Activated CD8-positive, alpha-beta memory T cell treated with anti-CD3 and anti-CD28 coated beads, Interleukin-2, amount 10 ng/mL, durations not matched to agents 7 days and 5 days (primary cell): ENCODE results near the gene MTCL1. TPM values are rescaled to one million over a fixed set of nuclear protein-coding genes. Genes with fewer than 3 reads are reported as not detected.
A peak's percentile ranks its signal among the peaks of the same experiment; 100 is the strongest.

Experiments
- ATAC-seq: fragments of 150-1000 bp; cut with Tn5 transposase; one replicate; pipeline ENCODE4 v1.10.0; 2021; ENCODE audit warnings: moderate library complexity
- CTCF ChIA-PET: fragments of 350-600 bp; sonication (Branson Sonifier 250); formaldehyde crosslinking; loops from one replicate; lab custom pipeline; 2021; ENCODE audit warnings: antibody characterized with exemption; lab: Charles Lee
- DNase-seq: peaks from one replicate; pipeline ENCODE4 v3.0.0-alpha.2; 2020
- H3K27ac Mint-ChIP-seq: one replicate; pipeline ENCODE4 v1.8.0; 2021; ENCODE audit warnings: mild to moderate bottlenecking, mixed read lengths
- H3K27me3 Mint-ChIP-seq: one replicate; pipeline ENCODE4 v1.8.0; 2021; ENCODE audit warnings: mixed read lengths
- H3K36me3 Mint-ChIP-seq: one replicate; pipeline ENCODE4 v1.8.0; 2021; ENCODE audit warnings: mild to moderate bottlenecking, mixed read lengths
- H3K4me1 Mint-ChIP-seq: one replicate; pipeline ENCODE4 v1.8.0; 2021; ENCODE audit warnings: mixed read lengths
- H3K4me3 Mint-ChIP-seq: one replicate; pipeline ENCODE4 v1.8.0; 2021; ENCODE audit warnings: mild to moderate bottlenecking, moderate library complexity, mixed read lengths
- H3K9me3 Mint-ChIP-seq: one replicate; pipeline ENCODE4 v1.8.0; 2022; ENCODE audit warnings: low read depth, mixed read lengths
- total RNA-seq, 2 experiments: library from RNA; stranded (reverse); gene quantifications; one replicate each; pipeline ENCODE4 v1.2.3, GENCODE V29; 2021

Gene MTCL1
- total RNA-seq, 2 experiments from 2014 or later = 0.41 to 0.59 TPM

DNA sequence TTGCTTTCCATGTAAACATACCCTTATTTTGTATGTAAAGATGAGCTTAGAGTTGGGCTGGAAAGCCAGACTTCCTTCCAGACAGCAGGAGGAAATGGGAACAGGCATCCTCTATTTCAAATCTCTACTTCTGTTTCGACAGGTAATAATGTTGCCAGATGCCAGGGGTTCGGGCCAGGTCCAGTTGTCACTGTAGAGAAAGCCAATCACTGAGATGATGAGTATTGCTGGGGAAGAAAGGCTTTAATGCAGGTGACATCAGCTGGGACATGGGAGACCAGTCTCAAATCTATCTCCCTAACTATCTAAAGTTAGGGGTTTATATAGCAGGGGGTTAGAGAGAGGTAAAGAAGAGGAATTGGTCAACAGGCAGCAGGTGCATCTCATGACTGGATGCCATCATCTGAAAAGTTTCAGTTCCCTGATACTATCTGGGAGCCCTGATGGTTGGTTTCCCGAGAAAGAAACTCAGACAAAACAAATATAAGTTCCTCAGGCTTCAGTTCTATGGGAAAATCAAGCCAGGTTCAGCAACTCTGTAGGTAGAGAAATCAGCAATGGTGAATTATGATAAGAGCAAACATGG is 9.3 kb upstream of the MTCL1 start:
- DNase-seq (no peak), ATAC-seq (no peak)
- CTCF ChIA-PET = interaction anchor here (0.6 to 4.4 kb wide), 17 partner anchors 9 to 1740 kb away, joined by 3 to 39 read pairs (median 3); no protein-coding TSS in a partner anchor
- Mint-ChIP-seq H3K4me1 (no peaks in the 10 kb centered on the region), H3K27me3 (peaks cover 17% of the 10 kb centered on the region), H3K9me3 (no peaks in the 10 kb centered on the region), H3K27ac (no peak overlapping the region), H3K4me3 (no peak overlapping the region), H3K36me3 (no peaks in the 10 kb centered on the region)

- CTCF ChIA-PET = interaction anchor here (0.6 to 4.4 kb wide), 24 partner anchors 8 to 1741 kb away, joined by 3 to 39 read pairs (median 3); no protein-coding TSS in a partner anchor
- Mint-ChIP-seq H3K9me3 (no peaks in the 10 kb centered on the region), H3K27ac (no peak overlapping the region), H3K36me3 (no peaks in the 10 kb centered on the region), H3K4me1 (no peaks in the 10 kb centered on the region), H3K4me3 (no peak overlapping the region), H3K27me3 (peaks cover 20% of the 10 kb centered on the region)
- DNase-seq (peak; percentile 72), ATAC-seq (peak; percentile 78)
These were observed 8.6 kb upstream of the MTCL1 start for GRCh38 chr18:8696749-8697211.

DNA sequence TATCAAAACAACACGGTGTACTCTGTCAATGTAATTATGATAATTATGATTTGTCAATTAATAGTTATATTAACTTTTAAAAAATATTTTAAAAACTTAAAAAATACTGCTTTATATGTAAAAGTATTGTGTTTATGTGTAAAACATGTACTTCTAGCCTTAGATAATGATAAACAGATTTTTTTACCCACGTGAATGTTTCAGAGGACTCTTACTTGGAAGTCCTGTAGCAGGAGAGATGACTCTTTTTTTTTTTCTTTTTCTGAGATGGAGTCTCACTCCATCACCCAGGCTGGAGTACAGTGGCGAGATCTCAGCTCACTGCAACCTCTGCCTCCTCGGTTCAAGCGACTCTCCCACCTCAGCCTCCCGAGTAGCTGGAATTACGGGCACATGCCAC is 6.2 kb upstream of the MTCL1 start:
- ATAC-seq = no peak
- no peaks in the 10 kb centered on the region for H3K9me3 Mint-ChIP-seq
- no peaks in the 10 kb centered on the region for H3K36me3 Mint-ChIP-seq

GRCh38 chr18:8699948-8700347 is 5.4 kb upstream of the MTCL1 start:
- Mint-ChIP-seq H3K4me3 (no peak overlapping the region), H3K4me1 (peaks cover 8% of the 10 kb centered on the region), H3K27me3 (peaks cover 44% of the 10 kb centered on the region), H3K27ac (no peak overlapping the region), H3K36me3 (no peaks in the 10 kb centered on the region), H3K9me3 (no peaks in the 10 kb centered on the region)
- no peak for ATAC-seq
- no peak for DNase-seq
- CTCF ChIA-PET = no interaction called here

More for the DNA sequence above, 6.2 kb upstream of the MTCL1 start:
- no peak overlapping the region for H3K27ac Mint-ChIP-seq
- no peak overlapping the region for H3K4me3 Mint-ChIP-seq
- CTCF ChIA-PET = interaction anchor here (4.4 kb wide), 1 partner anchor 288 kb away, joined by 39 read pairs; no protein-coding TSS in a partner anchor
- DNase-seq = no peak
- peaks cover 38% of the 10 kb centered on the region for H3K27me3 Mint-ChIP-seq
- peaks cover 2% of the 10 kb centered on the region for H3K4me1 Mint-ChIP-seq

DNA sequence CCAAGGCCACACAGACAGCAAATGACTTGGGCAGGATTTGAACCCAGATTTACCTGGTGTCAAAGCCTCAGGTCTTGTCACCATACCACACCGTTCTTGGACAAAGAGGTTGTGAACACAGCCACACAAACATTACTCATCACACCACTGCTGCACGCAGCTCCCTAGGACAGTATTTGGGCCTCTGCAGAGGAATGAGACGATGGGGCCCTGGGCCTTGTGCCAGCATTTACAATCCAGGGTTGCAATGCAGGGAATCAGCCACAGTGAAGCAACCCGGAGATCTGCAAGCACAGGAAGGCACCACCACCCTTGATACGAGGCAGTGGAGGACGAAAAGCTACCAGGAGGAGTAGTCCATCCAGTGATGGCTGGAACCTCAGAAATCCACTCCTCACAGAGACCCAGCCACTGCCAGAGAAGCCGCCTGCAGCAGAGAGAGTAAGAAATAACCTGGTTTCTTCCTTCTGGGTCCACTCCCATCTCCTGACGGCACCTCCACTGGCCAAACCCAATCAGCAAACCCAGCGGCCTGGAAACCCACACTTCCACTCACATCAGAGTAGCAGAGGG is 3.7 kb upstream of the MTCL1 start:
- DNase-seq = no peak
- Mint-ChIP-seq H3K36me3 (no peaks in the 10 kb centered on the region), H3K4me3 (no peak overlapping the region), H3K4me1 (peaks cover 8% of the 10 kb centered on the region), H3K9me3 (no peaks in the 10 kb centered on the region), H3K27ac (no peak overlapping the region), H3K27me3 (peaks cover 41% of the 10 kb centered on the region)
- CTCF ChIA-PET = no interaction called here
- ATAC-seq = no peak

- CTCF ChIA-PET = interaction anchor here (1.7 kb wide), 1 partner anchor 285 kb away, joined by 8 read pairs; no protein-coding TSS in a partner anchor
- Mint-ChIP-seq H3K4me3 (no peak overlapping the region), H3K4me1 (peaks cover 14% of the 10 kb centered on the region), H3K9me3 (no peaks in the 10 kb centered on the region), H3K36me3 (peaks cover 2% of the 10 kb centered on the region), H3K27me3 (peaks cover 52% of the 10 kb centered on the region), H3K27ac (no peak overlapping the region)
- ATAC-seq (no peak), DNase-seq (no peak)
These were observed 2.7 kb upstream of the MTCL1 start for GRCh38 chr18:8702668-8703067.

DNA sequence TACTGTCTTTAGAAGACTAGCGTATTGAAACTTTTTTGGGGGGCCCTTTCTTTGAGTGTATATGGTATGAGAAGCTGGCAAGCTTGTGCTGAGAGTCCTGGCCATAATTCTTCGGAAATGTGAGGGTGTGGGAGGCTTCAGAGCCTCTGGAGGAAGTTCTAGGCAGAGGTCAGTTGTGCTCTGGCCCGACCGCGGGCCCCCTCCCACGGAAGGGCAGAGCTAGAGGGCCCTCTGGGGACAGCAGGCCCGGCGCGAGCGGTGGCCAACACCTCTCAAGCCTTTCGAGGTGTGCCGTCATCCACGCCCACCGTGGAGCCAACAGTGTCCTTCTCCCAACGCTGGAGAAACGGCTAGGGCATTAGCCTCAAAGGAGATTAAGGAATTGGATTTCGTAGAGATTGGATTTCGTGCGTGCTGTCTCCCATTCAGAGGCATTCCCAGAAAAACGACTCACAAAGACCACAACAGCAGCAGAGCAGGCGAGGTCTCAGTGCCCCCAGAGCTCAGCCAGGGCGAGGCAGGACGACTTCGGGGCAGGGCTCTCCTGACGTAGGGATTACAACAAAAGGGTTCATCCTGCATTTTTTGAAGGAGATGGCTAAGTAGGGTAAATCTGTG is 2.2 kb upstream of the MTCL1 start:
- peaks cover 14% of the 10 kb centered on the region for H3K4me1 Mint-ChIP-seq
- no peak overlapping the region for H3K27ac Mint-ChIP-seq
- CTCF ChIA-PET = interaction anchor here (0.5 to 1.7 kb wide), 3 partner anchors 285 to 1186 kb away, joined by 3 to 8 read pairs (median 3); no protein-coding TSS in a partner anchor
- H3K36me3 Mint-ChIP-seq = peaks cover 2% of the 10 kb centered on the region
- ATAC-seq = no peak
- H3K4me3 Mint-ChIP-seq = no peak overlapping the region
- no peaks in the 10 kb centered on the region for H3K9me3 Mint-ChIP-seq
- peaks cover 57% of the 10 kb centered on the region for H3K27me3 Mint-ChIP-seq
- DNase-seq = no peak

DNA sequence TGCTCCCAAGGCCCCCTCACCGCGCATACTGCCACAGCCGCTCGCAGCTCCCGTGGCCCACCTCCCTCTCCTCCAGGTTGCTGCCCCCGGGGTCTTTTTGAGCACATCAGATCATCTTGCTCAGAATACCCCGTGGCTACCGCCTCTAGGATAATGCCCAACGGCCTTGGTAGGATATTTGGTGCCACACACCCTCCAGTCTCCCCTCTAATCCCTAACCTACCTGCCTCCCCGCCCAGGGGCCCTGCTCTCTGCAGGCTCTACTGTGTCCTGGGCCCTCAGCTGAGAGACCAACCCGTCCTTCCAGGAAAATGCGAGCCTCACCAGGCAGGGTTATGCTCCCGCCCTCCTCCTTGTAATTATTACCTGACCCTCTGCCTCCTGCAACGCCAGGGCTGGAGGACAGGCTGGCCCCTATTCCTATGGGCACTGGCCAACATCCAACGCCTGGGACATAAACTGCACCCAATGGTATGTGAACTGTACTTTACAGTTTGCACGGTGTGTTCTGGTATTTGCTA is 1.5 kb upstream of the MTCL1 start:
- peak overlapping the region; percentile 80 for H3K4me3 Mint-ChIP-seq
- H3K27me3 Mint-ChIP-seq = peaks cover 61% of the 10 kb centered on the region
- H3K36me3 Mint-ChIP-seq = peaks cover 2% of the 10 kb centered on the region
- CTCF ChIA-PET = interaction anchor here (0.5 to 1.7 kb wide), 3 partner anchors 284 to 1186 kb away, joined by 3 to 8 read pairs (median 3); no protein-coding TSS in a partner anchor
- H3K4me1 Mint-ChIP-seq = peaks cover 14% of the 10 kb centered on the region
- H3K9me3 Mint-ChIP-seq = no peaks in the 10 kb centered on the region
- no peak overlapping the region for H3K27ac Mint-ChIP-seq
- no peak for ATAC-seq
- no peak for DNase-seq

DNA sequence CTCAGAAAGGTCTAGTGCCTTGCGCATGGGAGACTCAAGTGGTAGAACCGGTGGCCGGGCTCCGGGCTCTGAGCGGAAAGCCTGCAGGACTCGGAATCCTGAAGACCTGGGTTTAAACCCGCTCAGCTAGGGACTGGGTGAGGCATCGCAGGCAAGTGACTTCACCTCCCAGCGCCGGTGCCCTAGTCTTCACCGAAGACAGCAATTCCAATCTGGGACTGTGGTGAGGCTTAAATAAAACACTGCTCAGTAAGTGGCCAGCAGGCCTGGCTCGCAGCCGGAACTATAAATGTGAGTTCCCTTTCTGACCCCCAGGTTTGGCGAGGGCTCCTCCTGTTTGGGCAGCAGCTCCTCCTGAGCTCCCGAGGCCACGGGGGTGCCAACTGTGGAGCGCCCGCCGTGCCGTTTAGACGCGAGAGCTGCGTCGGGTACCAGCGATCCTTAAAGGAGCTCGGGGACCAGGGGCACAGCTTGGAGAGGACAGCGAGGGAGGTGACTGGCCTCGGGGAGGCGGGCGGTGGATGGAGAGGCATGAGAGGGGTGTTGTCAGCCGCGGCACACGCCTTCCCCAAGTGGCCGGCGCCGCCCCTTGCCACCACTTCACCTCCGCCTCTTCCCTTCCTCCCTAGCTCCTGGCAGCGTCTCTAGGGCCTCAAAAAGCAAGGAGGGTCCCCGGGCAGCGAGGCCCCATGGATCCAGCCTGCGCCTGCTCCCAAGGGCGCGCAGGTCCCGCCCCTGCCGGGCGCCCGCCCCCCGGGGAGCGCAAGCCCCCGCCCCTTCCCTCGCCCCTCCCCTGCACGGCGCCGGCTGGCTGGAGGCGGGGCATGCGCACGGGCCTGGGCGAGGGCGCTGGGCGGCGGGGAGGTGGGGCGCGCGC is 757 bp upstream of the MTCL1 start:
- Mint-ChIP-seq H3K27me3 (peaks cover 63% of the 10 kb centered on the region), H3K27ac (no peak overlapping the region), H3K9me3 (no peaks in the 10 kb centered on the region), H3K4me1 (peaks cover 14% of the 10 kb centered on the region), H3K4me3 (peak overlapping the region; percentile 80), H3K36me3 (peaks cover 2% of the 10 kb centered on the region)
- peak; percentile 82 for DNase-seq
- peak; percentile 95 for ATAC-seq
- CTCF ChIA-PET = interaction anchor here (0.7 to 1.3 kb wide), 3 partner anchors 8 to 313 kb away, joined by 3 to 4 read pairs (median 3); no protein-coding TSS in a partner anchor

DNA sequence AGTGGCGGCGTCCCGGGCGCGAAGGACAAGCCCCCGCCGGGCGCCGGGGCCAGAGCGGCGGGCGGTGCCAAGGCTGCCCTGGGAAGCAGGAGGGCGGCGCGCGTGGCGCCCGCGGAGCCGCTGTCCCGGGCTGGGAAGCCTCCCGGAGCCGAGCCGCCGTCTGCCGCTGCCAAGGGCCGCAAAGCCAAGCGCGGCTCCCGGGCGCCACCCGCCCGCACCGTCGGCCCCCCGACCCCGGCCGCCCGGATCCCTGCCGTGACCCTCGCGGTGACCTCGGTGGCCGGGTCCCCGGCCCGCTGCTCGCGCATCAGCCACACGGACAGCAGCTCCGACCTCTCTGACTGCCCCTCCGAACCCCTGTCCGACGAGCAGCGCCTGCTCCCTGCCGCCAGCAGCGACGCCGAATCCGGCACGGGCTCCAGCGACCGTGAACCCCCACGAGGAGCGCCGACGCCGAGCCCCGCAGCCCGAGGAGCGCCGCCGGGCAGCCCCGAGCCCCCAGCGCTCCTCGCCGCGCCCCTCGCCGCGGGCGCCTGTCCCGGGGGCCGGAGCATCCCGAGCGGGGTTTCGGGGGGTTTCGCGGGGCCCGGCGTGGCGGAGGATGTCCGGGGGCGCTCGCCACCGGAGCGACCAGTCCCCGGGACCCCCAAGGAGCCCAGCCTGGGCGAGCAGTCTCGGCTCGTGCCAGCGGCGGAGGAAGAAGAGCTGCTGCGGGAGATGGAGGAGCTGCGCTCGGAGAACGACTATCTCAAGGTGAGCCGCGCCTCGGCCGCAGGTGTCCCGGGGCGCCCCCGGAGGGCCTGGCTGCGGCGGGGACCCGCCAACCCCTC is 820 bp downstream of the MTCL1 start:
- peak overlapping the region; percentile 64 for H3K4me3 Mint-ChIP-seq

DNA sequence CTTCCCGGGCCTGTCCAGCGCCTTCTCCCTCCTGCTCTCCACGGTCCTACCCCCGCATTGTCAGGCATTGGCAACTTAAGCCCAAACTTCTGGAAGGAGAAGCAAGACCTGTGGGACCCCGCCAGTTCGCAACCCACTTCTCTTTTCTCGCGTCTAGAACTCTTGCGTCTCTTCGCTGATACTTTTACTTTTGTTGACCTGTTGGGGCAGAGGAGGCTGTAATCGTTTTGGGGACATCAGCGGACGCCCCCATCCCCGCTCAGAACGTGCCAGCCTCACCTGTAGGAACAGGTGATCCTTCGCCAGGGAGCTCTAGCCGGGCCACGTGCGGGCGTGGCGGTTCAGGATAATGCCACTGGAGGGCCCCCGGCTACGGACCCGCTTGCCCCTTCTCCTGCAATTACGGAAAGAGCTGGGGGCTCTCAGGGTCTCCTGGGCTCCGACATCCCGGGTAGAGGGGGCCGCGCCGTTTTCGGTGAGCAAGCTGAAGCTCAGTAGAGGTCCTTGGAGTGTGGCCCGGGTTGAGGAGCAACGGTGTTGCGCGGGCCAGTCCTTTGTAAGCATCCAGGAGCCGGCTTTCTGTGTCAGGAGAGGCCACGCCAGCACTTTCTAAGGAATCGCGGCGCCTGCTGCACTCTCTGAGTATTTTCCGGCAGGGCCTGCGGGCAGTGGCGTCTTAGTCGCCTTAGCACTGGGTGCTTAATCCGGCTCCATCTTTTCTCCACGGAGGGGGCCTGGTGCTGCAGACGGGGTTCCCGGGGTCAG is 1.6 kb downstream of the MTCL1 start:
- Mint-ChIP-seq H3K4me1 (peaks cover 14% of the 10 kb centered on the region), H3K36me3 (peaks cover 2% of the 10 kb centered on the region), H3K27me3 (peaks cover 57% of the 10 kb centered on the region), H3K27ac (no peak overlapping the region), H3K4me3 (peak overlapping the region; percentile 64), H3K9me3 (no peaks in the 10 kb centered on the region)
- CTCF ChIA-PET = interaction anchor here (1.0 kb wide), 1 partner anchor 11 kb away, joined by 7 read pairs; no protein-coding TSS in a partner anchor
- no peak for ATAC-seq
- DNase-seq = no peak

More for the DNA sequence above, 820 bp downstream of the MTCL1 start:
- CTCF ChIA-PET = interaction anchor here (1.0 kb wide), 1 partner anchor 10 kb away, joined by 7 read pairs; no protein-coding TSS in a partner anchor
- Mint-ChIP-seq H3K27me3 (peaks cover 63% of the 10 kb centered on the region), H3K36me3 (peaks cover 2% of the 10 kb centered on the region), H3K27ac (no peak overlapping the region), H3K9me3 (no peaks in the 10 kb centered on the region), H3K4me1 (peaks cover 14% of the 10 kb centered on the region)
- DNase-seq (no peak), ATAC-seq (no peak)
